ENCODE measurements around the gene PTPRK.

DNA sequence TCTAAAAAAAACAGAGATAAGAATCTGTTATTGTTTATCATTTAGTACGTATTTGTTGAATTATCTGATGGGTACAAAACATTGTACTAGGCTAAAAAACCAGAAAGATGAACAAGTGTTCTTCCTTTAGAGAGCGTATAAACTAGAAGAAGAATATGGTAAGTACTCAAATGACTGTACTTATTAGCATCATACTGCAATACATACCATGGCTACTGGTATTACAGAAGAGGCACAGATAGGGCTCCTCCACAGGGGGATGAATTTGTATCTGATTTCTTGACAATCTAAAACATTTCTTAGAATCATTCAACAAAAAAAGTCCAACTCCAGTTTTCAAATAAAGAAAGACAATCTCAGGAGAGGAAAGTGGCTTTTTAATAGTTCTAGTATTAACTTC is 501.6 kb downstream of the PTPRK start:
- TF ChIP-seq, protein P1, sequence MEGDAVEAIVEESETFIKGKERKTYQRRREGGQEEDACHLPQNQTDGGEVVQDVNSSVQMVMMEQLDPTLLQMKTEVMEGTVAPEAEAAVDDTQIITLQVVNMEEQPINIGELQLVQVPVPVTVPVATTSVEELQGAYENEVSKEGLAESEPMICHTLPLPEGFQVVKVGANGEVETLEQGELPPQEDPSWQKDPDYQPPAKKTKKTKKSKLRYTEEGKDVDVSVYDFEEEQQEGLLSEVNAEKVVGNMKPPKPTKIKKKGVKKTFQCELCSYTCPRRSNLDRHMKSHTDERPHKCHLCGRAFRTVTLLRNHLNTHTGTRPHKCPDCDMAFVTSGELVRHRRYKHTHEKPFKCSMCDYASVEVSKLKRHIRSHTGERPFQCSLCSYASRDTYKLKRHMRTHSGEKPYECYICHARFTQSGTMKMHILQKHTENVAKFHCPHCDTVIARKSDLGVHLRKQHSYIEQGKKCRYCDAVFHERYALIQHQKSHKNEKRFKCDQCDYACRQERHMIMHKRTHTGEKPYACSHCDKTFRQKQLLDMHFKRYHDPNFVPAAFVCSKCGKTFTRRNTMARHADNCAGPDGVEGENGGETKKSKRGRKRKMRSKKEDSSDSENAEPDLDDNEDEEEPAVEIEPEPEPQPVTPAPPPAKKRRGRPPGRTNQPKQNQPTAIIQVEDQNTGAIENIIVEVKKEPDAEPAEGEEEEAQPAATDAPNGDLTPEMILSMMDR (IDR thresholded peaks at IDR 0.05): no peak
- no peak for TF ChIP-seq POLR2A (IDR thresholded peaks at IDR 0.05)

Measured in suprapubic skin (tissue), 3 donors.